DND-41 (cell line): ENCODE results near the gene SVIL.

Experiments used
- ATAC-seq: fragments of 200-7000 bp; cut with Tn5 transposase; 3 replicates; pipeline ENCODE4 v1.9.1; 2021; ENCODE audit warnings: low read depth; ENCODE audit not compliant: insufficient read depth
- DNase-seq: peaks from one replicate; pipeline ENCODE4 v3.0.0-alpha.2; 2020
- H2AFZ ChIP-seq: 2 replicates; pipeline ENCODE4 v1.6.0; 2012; ENCODE audit warnings: low read depth, low read length
- H3K27ac ChIP-seq: 2 replicates; pipeline ENCODE4 v1.5.1; 2012; ENCODE audit warnings: low read length, inconsistent platforms
- H3K27me3 ChIP-seq: fragments of 200-600 bp; sonication (generic); 2 replicates; pipeline ENCODE4 v1.6.0; 2012; ENCODE audit warnings: low read length, mild to moderate bottlenecking, inconsistent platforms; ENCODE audit not compliant: insufficient read depth, poor library complexity
- H3K36me3 ChIP-seq: 2 replicates; pipeline ENCODE4 v1.5.1; 2012; ENCODE audit warnings: low read length, inconsistent platforms; ENCODE audit not compliant: insufficient read depth
- H3K4me1 ChIP-seq: 2 replicates; pipeline ENCODE4 v1.5.1; 2012; ENCODE audit warnings: mild to moderate bottlenecking, low read length; ENCODE audit not compliant: insufficient read depth
- H3K4me2 ChIP-seq: 2 replicates; pipeline ENCODE4 v1.6.0; 2012; ENCODE audit warnings: mild to moderate bottlenecking, moderate library complexity, low read length, inconsistent platforms; ENCODE audit not compliant: insufficient read depth
- H3K4me3 ChIP-seq, 2 experiments: fragments of 200-600 bp in 1 of 2; shearing (Covaris generic) in 1 of 2; 2 replicates each; pipeline ENCODE4 v1.5.1; 2012 to 2016; ENCODE audit warnings: inconsistent platforms in 2 of 2, low read length in 2 of 2, mild to moderate bottlenecking in 2 of 2, low read depth in 1 of 2, moderate library complexity in 1 of 2
- H3K79me2 ChIP-seq: 2 replicates; pipeline ENCODE4 v1.6.0; 2012; ENCODE audit warnings: low read length, inconsistent platforms; ENCODE audit not compliant: insufficient read depth
- H3K9ac ChIP-seq: 2 replicates; pipeline ENCODE4 v1.6.0; 2012; ENCODE audit warnings: low read depth, mild to moderate bottlenecking, inconsistent platforms, low read length, moderate library complexity
- H3K9me3 ChIP-seq: 2 replicates; pipeline ENCODE4 v1.5.1; 2012; ENCODE audit warnings: low read length, moderate library complexity, mild to moderate bottlenecking, inconsistent platforms; ENCODE audit not compliant: insufficient read depth, severe bottlenecking
- H4K20me1 ChIP-seq: 2 replicates; pipeline ENCODE4 v1.6.0; 2012; ENCODE audit warnings: low read length; ENCODE audit not compliant: insufficient read depth
- EZH2 ChIP-seq: IDR thresholded peaks from 3 replicates; pipeline ENCODE4 v1.6.1; 2012; ENCODE audit warnings: borderline replicate concordance, low read depth, mild to moderate bottlenecking, moderate library complexity, low read length, inconsistent platforms; ENCODE audit not compliant: severe bottlenecking
- TF ChIP-seq, protein P1 (sequence below): IDR thresholded peaks from 2 replicates; pipeline ENCODE4 v1.5.1; 2012; ENCODE audit warnings: borderline replicate concordance, low read length, moderate library complexity, mild to moderate bottlenecking; ENCODE audit not compliant: poor library complexity, severe bottlenecking; ENCODE audit errors: extremely low read depth

Gene SVIL

DNA sequence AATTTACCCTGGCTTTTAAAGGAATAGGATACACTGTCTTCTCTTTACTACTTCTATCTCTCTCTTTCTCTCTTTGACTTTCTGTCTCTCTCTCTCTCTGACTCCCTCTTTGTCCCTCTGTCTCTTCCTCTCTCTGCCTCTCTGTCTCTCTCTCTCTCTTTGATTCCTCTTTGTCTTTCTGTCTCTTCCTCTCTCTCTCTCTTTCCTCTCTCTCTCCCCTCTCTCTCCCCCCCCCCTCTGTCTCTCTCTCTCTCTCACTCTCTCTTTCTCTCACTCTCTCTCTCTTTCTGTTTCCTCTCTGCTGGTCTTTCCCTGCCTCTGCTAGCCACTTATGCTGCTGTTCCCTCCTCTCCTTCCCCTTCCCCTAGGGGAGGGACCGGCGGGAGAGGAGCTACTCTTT, 196.9 kb downstream of the SVIL start:
- no peak for DNase-seq
- Histone ChIP-seq H3K4me3 (no peak overlapping the region), H3K9ac (no peak overlapping the region), H3K36me3 (peaks cover 4% of the 10 kb centered on the region; the same call in 1 of the 2 replicates), H3K4me2 (no peak overlapping the region), H3K27me3 (no peaks in the 10 kb centered on the region), H3K9me3 (peaks cover 39% of the 10 kb centered on the region), H2AFZ (no peak overlapping the region), H3K79me2 (peaks cover 18% of the 10 kb centered on the region), H3K4me1 (no peaks in the 10 kb centered on the region), H3K27ac (no peak overlapping the region), H4K20me1 (no peaks in the 10 kb centered on the region)
- no peak for ATAC-seq
- TF ChIP-seq, protein P1, sequence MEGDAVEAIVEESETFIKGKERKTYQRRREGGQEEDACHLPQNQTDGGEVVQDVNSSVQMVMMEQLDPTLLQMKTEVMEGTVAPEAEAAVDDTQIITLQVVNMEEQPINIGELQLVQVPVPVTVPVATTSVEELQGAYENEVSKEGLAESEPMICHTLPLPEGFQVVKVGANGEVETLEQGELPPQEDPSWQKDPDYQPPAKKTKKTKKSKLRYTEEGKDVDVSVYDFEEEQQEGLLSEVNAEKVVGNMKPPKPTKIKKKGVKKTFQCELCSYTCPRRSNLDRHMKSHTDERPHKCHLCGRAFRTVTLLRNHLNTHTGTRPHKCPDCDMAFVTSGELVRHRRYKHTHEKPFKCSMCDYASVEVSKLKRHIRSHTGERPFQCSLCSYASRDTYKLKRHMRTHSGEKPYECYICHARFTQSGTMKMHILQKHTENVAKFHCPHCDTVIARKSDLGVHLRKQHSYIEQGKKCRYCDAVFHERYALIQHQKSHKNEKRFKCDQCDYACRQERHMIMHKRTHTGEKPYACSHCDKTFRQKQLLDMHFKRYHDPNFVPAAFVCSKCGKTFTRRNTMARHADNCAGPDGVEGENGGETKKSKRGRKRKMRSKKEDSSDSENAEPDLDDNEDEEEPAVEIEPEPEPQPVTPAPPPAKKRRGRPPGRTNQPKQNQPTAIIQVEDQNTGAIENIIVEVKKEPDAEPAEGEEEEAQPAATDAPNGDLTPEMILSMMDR, result no peak
- TF ChIP-seq EZH2, result no peak

DNA sequence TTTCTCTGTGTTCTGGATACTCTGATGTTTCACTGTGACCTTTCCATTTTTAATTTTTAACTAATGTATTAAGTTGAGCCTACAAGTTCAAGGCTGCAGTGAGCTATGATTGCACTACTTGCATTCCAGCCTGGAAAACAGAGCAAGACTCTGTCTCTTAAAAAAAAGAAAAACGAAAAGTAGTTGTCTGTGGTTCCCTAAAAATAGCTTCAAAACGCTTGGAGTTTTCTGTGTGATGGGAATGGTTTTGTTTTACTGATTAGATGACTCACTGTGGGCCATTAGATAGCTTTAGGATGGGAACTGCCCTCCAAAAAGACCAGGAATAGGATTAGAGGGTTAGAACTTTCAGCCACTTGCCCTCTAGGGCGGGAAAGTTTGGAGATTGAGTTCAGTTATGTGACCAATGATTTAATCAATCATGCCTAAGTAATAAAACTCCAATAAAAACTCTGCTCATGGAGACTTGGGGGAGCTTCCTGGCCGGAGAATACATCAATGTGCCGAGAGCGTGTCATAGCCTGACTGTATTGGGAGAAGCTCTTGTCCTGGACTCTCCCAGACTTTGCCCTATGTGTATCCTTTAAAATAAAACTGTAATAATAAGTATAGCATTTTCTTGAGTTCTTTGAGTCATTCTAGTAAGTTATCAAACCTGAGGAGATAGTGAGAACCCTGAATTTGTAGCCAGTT, 198.8 kb downstream of the SVIL start:
- DNase-seq, result no peak
- Histone ChIP-seq H3K4me1 (no peaks in the 10 kb centered on the region), H3K4me2 (no peak overlapping the region), H3K9ac (no peak overlapping the region), H3K79me2 (peaks cover 15% of the 10 kb centered on the region), H4K20me1 (no peaks in the 10 kb centered on the region), H2AFZ (no peak overlapping the region), H3K36me3 (peaks cover 4% of the 10 kb centered on the region; the same call in 1 of the 2 replicates), H3K4me3 (no peak overlapping the region), H3K27ac (no peak overlapping the region), H3K27me3 (no peaks in the 10 kb centered on the region), H3K9me3 (peaks cover 37% of the 10 kb centered on the region)
- ATAC-seq, result no peak
- no peak for TF ChIP-seq EZH2
- TF ChIP-seq, protein P1, result no peak

DNA sequence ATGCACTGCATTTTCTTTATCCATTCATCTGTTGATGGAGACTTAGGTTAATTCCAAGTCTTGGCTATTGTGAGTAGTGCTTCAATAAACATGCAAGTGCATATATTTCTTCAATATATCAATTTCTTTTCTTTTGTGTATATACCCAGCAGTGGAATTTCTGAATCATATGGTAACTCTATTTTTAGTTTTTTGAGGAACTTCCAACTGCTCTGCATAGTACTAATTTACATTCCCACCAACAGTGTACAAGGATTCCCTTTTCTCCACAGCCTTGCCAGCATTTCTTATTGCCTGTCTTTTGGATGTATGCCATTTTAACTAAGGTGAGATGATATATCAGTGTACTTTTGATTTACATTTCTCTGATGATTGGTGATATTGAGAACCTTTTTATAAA, 200.7 kb downstream of the SVIL start:
- H3K79me2 ChIP-seq, result peaks cover 7% of the 10 kb centered on the region; the same call in 1 of the 2 replicates
- no peak for ATAC-seq
- no peak overlapping the region for H3K27ac ChIP-seq
- no peak for DNase-seq
- peaks cover 22% of the 10 kb centered on the region for H3K9me3 ChIP-seq
- no peak overlapping the region for H3K9ac ChIP-seq
- H3K4me2 ChIP-seq, result no peak overlapping the region
- H4K20me1 ChIP-seq, result no peaks in the 10 kb centered on the region
- H2AFZ ChIP-seq, result no peak overlapping the region
- no peaks in the 10 kb centered on the region for H3K4me1 ChIP-seq
- H3K36me3 ChIP-seq, result peaks cover 4% of the 10 kb centered on the region; the same call in 1 of the 2 replicates
- no peaks in the 10 kb centered on the region for H3K27me3 ChIP-seq
- no peak overlapping the region for H3K4me3 ChIP-seq
- TF ChIP-seq, protein P1, result no peak
- TF ChIP-seq EZH2, result no peak
